Measurements from ENCODE around the gene DDX17. TPM values are rescaled to one million over a fixed set of nuclear protein-coding genes. Genes with fewer than 3 reads are reported as not detected.

DDX17 gene
- total and polyA plus RNA-seq, 2 donors from 2014 or later: 133 to 509 TPM

DNA sequence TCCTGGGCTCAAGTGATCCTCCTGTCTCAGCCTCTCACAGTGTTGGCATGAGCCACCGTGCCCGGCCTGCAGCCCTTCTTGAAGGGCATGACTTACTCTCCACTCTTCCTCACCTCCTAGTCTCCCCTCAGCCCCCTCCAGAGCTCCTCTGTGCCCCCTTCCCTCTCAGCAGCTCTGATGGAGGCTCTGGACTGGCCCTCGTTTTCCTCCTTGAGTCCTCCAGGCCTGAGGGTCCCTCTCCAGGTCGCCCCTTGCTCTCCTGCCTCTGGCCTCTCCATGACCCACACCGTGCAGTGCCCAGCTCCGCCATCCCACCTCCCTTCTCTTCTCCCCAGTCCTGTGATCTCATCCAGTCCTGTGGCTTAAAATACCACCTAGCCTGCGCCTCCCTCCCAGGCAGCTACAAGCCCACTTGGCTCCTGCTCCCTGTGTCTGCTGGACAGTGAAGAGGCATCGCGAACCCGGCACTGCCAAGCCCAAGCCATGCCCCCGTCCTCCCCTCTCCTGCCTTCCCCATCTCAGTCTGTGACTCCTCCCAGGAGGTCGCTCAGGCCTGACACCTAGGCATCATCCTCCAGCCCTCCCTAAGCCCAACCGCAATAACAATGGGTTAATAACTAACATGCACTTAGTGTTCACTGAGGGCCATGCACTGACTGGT lies 63.0 kb downstream of the DDX17 start:
- H3K27me3 ChIP-seq (ENCODE audit: control insufficient read depth, insufficient read depth, low read length): no peaks in the 10 kb centered on the region
- H3K36me3 ChIP-seq (ENCODE audit: control insufficient read depth in 2 of 3, insufficient read depth in 3 of 3, low read length in 3 of 3): no peaks in the 10 kb centered on the region

DNA sequence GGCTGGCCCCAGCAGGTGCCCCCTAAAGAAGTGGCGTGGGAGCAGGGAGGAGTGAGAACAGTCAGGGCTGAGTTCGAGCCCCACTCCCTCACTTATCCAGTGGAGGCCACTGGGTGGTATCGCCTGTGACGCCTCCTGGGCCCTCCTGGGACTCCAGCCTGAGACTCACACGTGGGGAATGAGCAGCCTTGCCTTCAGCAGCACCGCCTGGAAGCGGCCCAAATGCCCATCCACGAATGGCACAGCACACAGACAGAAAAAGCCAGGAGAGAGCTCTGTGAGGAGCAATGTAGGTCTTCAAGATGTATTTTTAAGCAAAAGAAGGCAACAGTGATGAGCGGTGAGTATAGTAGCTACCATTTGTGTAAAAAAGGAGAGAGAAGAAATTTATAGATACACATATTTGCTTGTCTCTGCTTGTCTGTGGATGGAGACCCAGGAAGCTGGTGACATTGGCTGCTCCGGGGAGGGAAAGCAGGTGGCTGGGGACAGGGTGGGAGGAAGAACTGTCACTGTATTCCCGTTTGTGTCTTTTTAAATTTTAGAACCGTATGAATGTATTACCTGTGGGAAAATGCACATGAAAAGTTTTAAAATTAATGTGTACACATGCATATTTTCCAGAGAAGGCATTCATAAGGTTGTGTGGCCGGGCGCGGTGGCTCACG lies 64.4 kb downstream of the DDX17 start:
- Histone ChIP-seq H3K9me3 (ENCODE audit: control insufficient read depth in 2 of 3, insufficient read depth in 1 of 3, low read length in 3 of 3) (no peaks in the 10 kb centered on the region), H3K4me1 (ENCODE audit: control insufficient read depth in 2 of 3, insufficient read depth in 2 of 3, low read depth in 1 of 3, low read length in 3 of 3) (no peaks in the 10 kb centered on the region), H3K36me3 (ENCODE audit: control insufficient read depth in 2 of 3, insufficient read depth in 3 of 3, low read length in 3 of 3) (no peaks in the 10 kb centered on the region), H3K4me3 (ENCODE audit: low read length in 3 of 3) (no peak overlapping the region), H3K27me3 (ENCODE audit: control insufficient read depth, insufficient read depth, low read length) (no peaks in the 10 kb centered on the region), H3K9ac (ENCODE audit: low read length in 3 of 3) (no peak overlapping the region), H3K27ac (ENCODE audit: low read depth in 2 of 2, low read length in 2 of 2) (no peak overlapping the region)
- intact Hi-C loops (cut with DNase I): no loop called here
- TF ChIP-seq, protein P1, sequence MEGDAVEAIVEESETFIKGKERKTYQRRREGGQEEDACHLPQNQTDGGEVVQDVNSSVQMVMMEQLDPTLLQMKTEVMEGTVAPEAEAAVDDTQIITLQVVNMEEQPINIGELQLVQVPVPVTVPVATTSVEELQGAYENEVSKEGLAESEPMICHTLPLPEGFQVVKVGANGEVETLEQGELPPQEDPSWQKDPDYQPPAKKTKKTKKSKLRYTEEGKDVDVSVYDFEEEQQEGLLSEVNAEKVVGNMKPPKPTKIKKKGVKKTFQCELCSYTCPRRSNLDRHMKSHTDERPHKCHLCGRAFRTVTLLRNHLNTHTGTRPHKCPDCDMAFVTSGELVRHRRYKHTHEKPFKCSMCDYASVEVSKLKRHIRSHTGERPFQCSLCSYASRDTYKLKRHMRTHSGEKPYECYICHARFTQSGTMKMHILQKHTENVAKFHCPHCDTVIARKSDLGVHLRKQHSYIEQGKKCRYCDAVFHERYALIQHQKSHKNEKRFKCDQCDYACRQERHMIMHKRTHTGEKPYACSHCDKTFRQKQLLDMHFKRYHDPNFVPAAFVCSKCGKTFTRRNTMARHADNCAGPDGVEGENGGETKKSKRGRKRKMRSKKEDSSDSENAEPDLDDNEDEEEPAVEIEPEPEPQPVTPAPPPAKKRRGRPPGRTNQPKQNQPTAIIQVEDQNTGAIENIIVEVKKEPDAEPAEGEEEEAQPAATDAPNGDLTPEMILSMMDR (IDR thresholded peaks at IDR 0.05; ENCODE audit: borderline replicate concordance, extremely low read depth, insufficient read depth): no peak
- DNase-seq (no peak), FAIRE-seq (no peak)

More for the DNA sequence above, 63.0 kb downstream of the DDX17 start:
- FAIRE-seq (no peak), DNase-seq (peak in 4 of 5 donors; percentile 54 to 75 (median 61))
- Histone ChIP-seq H3K9ac (ENCODE audit: low read length in 3 of 3) (no peak overlapping the region), H3K27ac (ENCODE audit: low read depth in 2 of 2, low read length in 2 of 2) (no peak overlapping the region), H3K9me3 (ENCODE audit: control insufficient read depth in 2 of 3, insufficient read depth in 1 of 3, low read length in 3 of 3) (no peaks in the 10 kb centered on the region), H3K4me3 (ENCODE audit: low read length in 3 of 3) (no peak overlapping the region), H3K4me1 (ENCODE audit: control insufficient read depth in 2 of 3, insufficient read depth in 2 of 3, low read depth in 1 of 3, low read length in 3 of 3) (no peaks in the 10 kb centered on the region)
- intact Hi-C loops (cut with DNase I): no loop called here
- TF ChIP-seq, protein P1 (IDR thresholded peaks at IDR 0.05; ENCODE audit: borderline replicate concordance, extremely low read depth, insufficient read depth): no peak

DNA sequence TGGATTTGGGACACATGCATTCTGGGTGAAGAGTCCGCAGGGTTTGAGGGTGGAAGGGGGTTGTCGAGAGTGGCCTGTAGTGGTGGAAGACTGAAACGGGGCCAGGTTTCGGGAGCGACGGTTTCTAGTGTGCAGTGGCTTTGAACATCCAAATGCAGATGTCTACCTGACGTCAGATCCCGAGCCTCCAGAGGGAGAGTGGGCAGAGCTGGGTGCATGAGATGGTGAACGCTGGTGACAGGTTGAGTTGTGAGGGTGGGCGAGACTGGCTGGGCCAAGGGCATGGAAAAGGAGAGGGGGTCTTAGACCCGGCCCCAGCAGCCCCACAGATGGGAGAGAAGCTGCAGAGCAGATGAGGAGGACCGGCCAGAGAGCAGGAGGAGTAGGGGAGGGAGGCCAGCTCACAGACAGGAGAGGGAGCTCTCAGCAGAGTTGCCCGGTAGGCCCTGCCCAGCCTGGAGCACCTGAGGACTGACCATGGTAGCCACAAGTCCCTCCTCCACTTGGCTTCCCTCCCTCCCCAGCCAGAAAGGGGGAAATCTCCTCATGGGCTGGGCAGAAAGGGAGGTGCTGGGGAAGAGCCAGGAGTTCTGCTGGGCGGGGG lies 65.3 kb downstream of the DDX17 start:
- intact Hi-C loops (cut with DNase I): no loop called here
- H3K4me3 ChIP-seq (ENCODE audit: low read length in 3 of 3): no peak overlapping the region
- TF ChIP-seq, protein P1 (IDR thresholded peaks at IDR 0.05; ENCODE audit: borderline replicate concordance, extremely low read depth, insufficient read depth): no peak
- DNase-seq (peak in 1 of 5 donors; percentile 66), FAIRE-seq (no peak)
- no peak overlapping the region for H3K27ac ChIP-seq (ENCODE audit: low read depth in 2 of 2, low read length in 2 of 2)
- no peaks in the 10 kb centered on the region for H3K9me3 ChIP-seq (ENCODE audit: control insufficient read depth in 2 of 3, insufficient read depth in 1 of 3, low read length in 3 of 3)
- no peaks in the 10 kb centered on the region for H3K36me3 ChIP-seq (ENCODE audit: control insufficient read depth in 2 of 3, insufficient read depth in 3 of 3, low read length in 3 of 3)
- no peaks in the 10 kb centered on the region for H3K4me1 ChIP-seq (ENCODE audit: control insufficient read depth in 2 of 3, insufficient read depth in 2 of 3, low read depth in 1 of 3, low read length in 3 of 3)
- no peaks in the 10 kb centered on the region for H3K27me3 ChIP-seq (ENCODE audit: control insufficient read depth, insufficient read depth, low read length)
- no peak overlapping the region for H3K9ac ChIP-seq (ENCODE audit: low read length in 3 of 3)
